Measurements from ENCODE around the gene PLEKHG4B.

- TF ChIP-seq MAX (IDR thresholded peaks at IDR 0.05) (no peak), TCF7L2 (IDR thresholded peaks at IDR 0.05; ENCODE audit: borderline replicate concordance, extremely low read depth, insufficient read depth, insufficient read length) (no peak), RAD21 (IDR thresholded peaks at IDR 0.05; ENCODE audit: low read depth) (no peak), CTCF (IDR thresholded peaks at IDR 0.05 in 2 of 3, conservative IDR thresholded peaks at IDR 0.05 in 1 of 3; ENCODE audit: borderline replicate concordance in 1 of 3, insufficient read depth in 1 of 3, low read depth in 2 of 3, low read length in 2 of 3) (no peak), EZH2 (IDR thresholded peaks at IDR 0.05) (no peak), JUND (IDR thresholded peaks at IDR 0.05) (no peak)
Observed at GRCh38 chr5:70440-70839, 21.5 kb upstream of the PLEKHG4B start.

All from HCT116 (cell line).